ENCODE measurements around the gene VIPAS39. TPM values are rescaled to one million over a fixed set of nuclear protein-coding genes. Genes with fewer than 3 reads are reported as not detected.
A peak's percentile ranks its signal among the peaks of the same experiment; 100 is the strongest.

Gene VIPAS39
- total RNA-seq, 1 donor from 2014 or later = 20.0 TPM

GRCh38 chr14:77378701-77379100, 78.7 kb downstream of the VIPAS39 start:
- TF ChIP-seq, protein P1, sequence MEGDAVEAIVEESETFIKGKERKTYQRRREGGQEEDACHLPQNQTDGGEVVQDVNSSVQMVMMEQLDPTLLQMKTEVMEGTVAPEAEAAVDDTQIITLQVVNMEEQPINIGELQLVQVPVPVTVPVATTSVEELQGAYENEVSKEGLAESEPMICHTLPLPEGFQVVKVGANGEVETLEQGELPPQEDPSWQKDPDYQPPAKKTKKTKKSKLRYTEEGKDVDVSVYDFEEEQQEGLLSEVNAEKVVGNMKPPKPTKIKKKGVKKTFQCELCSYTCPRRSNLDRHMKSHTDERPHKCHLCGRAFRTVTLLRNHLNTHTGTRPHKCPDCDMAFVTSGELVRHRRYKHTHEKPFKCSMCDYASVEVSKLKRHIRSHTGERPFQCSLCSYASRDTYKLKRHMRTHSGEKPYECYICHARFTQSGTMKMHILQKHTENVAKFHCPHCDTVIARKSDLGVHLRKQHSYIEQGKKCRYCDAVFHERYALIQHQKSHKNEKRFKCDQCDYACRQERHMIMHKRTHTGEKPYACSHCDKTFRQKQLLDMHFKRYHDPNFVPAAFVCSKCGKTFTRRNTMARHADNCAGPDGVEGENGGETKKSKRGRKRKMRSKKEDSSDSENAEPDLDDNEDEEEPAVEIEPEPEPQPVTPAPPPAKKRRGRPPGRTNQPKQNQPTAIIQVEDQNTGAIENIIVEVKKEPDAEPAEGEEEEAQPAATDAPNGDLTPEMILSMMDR (IDR thresholded peaks at IDR 0.05; ENCODE audit: insufficient read depth, low read length, severe bottlenecking) = no peak
- H3K27me3 ChIP-seq (ENCODE audit: control insufficient read depth, insufficient read depth, low read length) = no peaks in the 10 kb centered on the region
- no peaks in the 10 kb centered on the region for H3K36me3 ChIP-seq (ENCODE audit: control insufficient read depth, insufficient read depth, low read length)
- H3K4me3 ChIP-seq (ENCODE audit: low read depth, low read length) = no peak overlapping the region
- DNase-seq (ENCODE audit: low read depth) = no peak
- no peak for FAIRE-seq

DNA sequence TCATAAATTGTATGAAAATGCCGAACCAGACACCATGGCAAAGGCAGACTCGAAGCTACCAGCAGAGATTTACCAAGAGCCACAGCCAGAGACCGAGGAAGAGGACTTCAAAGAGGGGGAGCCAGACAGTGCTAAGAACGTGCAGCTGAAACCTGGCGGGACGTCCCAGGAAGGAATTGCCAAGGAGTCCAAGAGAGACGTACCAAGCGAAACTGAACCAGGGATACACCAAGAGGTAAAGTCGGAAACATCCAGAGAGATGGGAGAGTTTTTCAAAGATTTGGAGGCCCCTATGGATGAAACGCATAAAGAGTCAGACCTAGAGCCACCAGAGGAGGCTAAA, 79.9 kb downstream of the VIPAS39 start:
- FAIRE-seq = no peak
- H3K36me3 ChIP-seq (ENCODE audit: control insufficient read depth, insufficient read depth, low read length) = no peaks in the 10 kb centered on the region
- TF ChIP-seq, protein P1 (IDR thresholded peaks at IDR 0.05; ENCODE audit: insufficient read depth, low read length, severe bottlenecking) = no peak
- H3K27me3 ChIP-seq (ENCODE audit: control insufficient read depth, insufficient read depth, low read length) = no peaks in the 10 kb centered on the region
- no peak for DNase-seq (ENCODE audit: low read depth)
- H3K4me3 ChIP-seq (ENCODE audit: low read depth, low read length) = peak overlapping the region; percentile 52

GRCh38 chr14:77376771-77377501, 80.5 kb downstream of the VIPAS39 start, which contains the start of the genes SAMD15 and TMED8:
Gene SAMD15, plus strand, starts transcription at chr14:77377379. Its CDS starts 40 bp downstream, at chr14:77377419.
Gene TMED8, minus strand, starts transcription at chr14:77377094. Its CDS starts 41 bp downstream, at chr14:77377053.
- DNase-seq (ENCODE audit: low read depth) = peak; percentile 77
- Histone ChIP-seq H3K36me3 (ENCODE audit: control insufficient read depth, insufficient read depth, low read length) (no peaks in the 10 kb centered on the region), H3K4me3 (ENCODE audit: low read depth, low read length) (peak within 1 kb of the TSS; percentile 52), H3K27me3 (ENCODE audit: control insufficient read depth, insufficient read depth, low read length) (no peaks in the 10 kb centered on the region)
- FAIRE-seq = no peak
- TF ChIP-seq, protein P1 (IDR thresholded peaks at IDR 0.05; ENCODE audit: insufficient read depth, low read length, severe bottlenecking) = peak; percentile 40

Other genes with a start within 250 kb of the VIPAS39 start
- gene NGB, start 186.4 kb downstream of the VIPAS39 start, total RNA-seq = 0.26 TPM in 1 of 2 replicates, not detected in the other
- 5.8 and 7.8 TPM in 2 replicates for gene POMT2, start 136.7 kb downstream of the VIPAS39 start, total RNA-seq
- 55.6 and 66.1 TPM in 2 replicates for gene GSTZ1, start 136.6 kb downstream of the VIPAS39 start, total RNA-seq
- 6.8 and 8.2 TPM in 2 replicates for gene TMED8, start 80.5 kb downstream of the VIPAS39 start, total RNA-seq
- gene SAMD15, start 80.2 kb downstream of the VIPAS39 start, total RNA-seq = under 0.01 and 0.26 TPM in 2 replicates
- gene NOXRED1, start 34.1 kb downstream of the VIPAS39 start, total RNA-seq = 0.26 and 0.51 TPM in 2 replicates
- 137 and 179 TPM in 2 replicates for gene AHSA1, start 492 bp upstream of the VIPAS39 start, total RNA-seq
- not detected in 2 replicates for gene ISM2, start 41.2 kb upstream of the VIPAS39 start, total RNA-seq
- gene SPTLC2, start 159.0 kb upstream of the VIPAS39 start, total RNA-seq = 26.8 and 31.9 TPM in 2 replicates

Measured in bronchial epithelial cell (primary cell).